Esophagus muscularis mucosa (tissue), 3 donors: ENCODE results near the gene CNN3.

Source experiments
- CTCF ChIP-seq, 3 experiments: fragments of 200-600 bp in 2 of 3; fragments of 450-650 bp in 1 of 3; sonication (generic) in 2 of 3; IDR thresholded peaks; one replicate each; pipeline ENCODE4 v1.5.1; 2017 to 2019; ENCODE audit warnings: antibody characterized with exemption in 3 of 3, mild to moderate bottlenecking in 2 of 3, moderate library complexity in 1 of 3
- POLR2A ChIP-seq: fragments of 450-650 bp; IDR thresholded peaks from one replicate; pipeline ENCODE4 v1.6.1; 2017; ENCODE audit warnings: antibody characterized with exemption, moderate library complexity, mild to moderate bottlenecking, low read depth

DNA sequence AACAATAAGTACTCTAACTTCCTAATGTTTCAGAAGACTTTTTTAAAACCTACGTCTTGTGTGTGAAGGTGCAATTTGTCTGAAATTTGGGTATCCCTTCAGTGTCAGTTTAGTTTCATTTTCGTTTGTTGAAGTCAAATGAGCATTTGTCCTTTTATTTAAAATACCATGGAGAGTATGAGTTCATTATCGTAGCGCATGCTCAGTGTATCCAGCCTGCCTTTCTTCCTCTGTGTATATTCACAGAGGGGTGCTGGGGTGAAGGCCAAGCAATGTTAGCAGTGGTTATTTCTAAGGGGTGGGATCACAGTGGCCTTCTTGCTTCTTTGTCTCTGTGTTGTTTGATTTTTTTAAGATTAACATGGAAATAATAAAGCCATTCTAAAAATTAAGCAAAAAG lies 43.2 kb downstream of the CNN3 start:
- no peak for TF ChIP-seq CTCF (IDR thresholded peaks at IDR 0.05)
- no peak for TF ChIP-seq POLR2A
